A172 (cell line): ENCODE measurements around the gene PRODH2. TPM values are rescaled to one million over a fixed set of nuclear protein-coding genes. Genes with fewer than 3 reads are reported as not detected.
"Not testable (repeated sequence)": the region's sequence is repeated elsewhere in the genome, so short reads cannot be mapped to it uniquely, and the experiment has no call there.

Experiments used
- DNase-seq: peaks from one replicate; pipeline ENCODE4 v3.0.0-alpha.2; 2015; ENCODE audit warnings: low spot score
- total RNA-seq: library from RNA; depleted of rRNA; stranded (reverse); fragments of >200 nt; shearing (Covaris generic); gene quantifications from 2 replicates; pipeline ENCODE4 v1.2.3, GENCODE V29; 2014

Gene PRODH2
- total RNA-seq, 1 experiment from 2014 or later: not detected

DNA sequence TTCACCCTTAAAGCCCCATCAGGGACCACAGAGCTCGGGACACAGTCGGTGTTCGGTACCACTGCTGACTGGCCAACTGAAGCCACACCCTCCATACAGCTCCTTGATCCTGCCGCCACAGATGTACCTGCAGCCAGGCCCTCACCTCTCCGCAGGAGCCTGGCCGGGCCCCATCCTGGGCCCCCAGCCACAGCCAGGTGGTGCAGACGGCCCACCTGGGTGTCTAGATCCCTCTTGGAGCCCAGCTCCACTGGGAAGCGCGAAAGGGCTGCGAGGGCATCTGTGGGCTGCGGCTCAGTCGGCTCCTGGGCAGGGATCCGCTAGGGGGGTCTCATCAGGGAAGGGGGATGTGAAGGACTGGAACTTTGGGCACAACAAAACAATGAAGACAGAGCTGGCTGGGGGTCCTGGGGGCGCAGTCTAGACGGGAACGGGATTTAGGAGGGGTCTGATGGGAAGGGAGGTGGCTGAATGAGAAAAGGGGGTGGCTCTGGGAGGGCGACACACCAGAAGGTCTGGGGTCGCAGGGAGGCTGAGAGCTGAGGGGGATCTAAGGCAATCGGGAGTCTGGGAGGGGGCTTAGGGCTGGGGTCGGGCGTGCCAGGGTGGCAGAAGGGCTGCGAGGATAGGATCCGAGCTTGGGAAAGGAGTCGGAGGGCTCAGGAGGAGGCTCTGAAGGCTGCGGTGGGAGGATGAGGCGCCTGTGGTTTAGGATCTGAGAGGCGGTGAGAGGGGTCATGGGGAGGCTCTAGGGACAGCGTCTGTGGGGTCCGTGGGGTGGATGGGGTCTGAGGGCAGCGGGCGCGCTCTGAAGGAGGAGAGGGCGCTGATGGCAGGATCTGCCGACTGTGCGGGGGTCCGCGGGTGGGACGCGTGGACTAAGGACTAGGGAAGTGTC, 15.8 kb downstream of the PRODH2 start:
- DNase-seq: no peak

DNA sequence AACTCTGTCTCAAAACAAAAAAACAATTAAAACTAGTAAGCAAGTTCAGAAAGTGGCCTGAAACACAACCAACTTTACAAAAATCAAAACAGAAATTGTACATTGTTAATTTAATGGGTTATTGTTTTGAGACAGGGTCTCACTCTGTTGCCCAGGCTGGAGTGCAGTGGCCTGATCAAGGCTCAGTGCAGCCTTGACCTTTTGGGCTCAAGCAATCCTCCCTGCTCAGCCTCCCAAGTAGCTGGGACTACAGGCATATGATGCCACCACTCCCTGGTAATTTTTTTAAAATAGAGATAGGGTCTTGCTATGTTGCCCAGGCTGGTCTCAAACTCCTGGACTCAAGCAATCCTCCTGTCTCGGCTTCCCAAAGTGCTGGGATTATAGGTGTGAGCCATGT, 17.1 kb downstream of the PRODH2 start:
- not testable (repeated sequence) for DNase-seq

DNA sequence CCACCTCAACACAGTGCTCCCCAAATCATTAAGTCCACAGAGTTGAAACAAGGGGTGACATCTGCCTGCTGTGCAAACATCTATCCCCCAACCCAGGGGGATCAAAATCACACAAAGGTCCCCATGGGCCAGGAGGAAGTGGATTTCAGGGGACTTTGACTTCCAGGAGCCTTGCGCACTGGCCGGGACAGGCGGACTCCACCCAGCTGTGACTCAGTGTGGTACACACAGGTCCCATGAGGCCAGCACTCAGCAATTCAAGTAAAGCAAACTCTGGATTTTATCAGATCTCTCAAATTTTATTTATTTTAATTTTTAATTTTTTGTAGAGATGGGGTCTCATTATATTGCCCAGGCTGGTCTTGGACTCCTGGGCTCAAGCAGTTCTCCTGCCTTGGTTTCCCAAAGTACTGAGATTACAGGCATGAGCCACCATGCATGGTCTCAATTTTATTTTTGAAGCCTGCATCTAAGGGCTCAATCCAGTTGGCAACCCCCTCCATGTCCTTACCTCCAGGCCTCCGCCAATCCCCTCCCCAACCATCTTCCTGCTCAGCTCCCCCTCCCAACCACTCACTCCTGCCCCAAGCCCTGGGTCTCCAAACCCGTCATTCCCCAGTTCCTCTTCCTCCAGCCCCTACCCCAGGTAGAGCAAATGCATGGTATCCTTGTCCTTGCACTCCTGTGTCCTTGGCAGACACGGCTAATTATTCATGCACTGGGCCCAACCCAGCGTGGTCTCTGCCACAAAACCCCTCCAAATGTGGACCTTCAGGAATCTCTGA, 19.1 kb downstream of the PRODH2 start:
- DNase-seq: peak; percentile 24

DNA sequence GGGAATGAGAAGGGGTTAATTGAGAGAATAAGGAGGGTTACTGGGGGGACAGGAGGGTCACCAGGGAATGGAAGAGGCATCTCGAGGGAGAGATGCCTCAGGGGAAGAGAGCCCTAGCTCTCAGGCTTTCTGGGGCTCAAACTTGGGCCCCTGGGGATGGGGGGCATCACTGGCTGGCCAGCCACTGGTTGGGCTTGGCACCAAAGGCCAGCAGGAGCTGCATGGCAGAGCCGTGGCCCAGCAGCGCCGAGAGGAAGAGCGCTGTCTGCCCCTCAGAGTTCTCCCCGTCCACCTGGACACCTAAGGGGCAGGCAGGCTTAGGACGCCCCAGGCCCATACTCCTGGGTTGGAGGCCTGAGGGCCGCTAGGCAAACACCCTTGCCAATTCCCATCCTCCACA, 19.8 kb downstream of the PRODH2 start:
- DNase-seq: no peak

DNA sequence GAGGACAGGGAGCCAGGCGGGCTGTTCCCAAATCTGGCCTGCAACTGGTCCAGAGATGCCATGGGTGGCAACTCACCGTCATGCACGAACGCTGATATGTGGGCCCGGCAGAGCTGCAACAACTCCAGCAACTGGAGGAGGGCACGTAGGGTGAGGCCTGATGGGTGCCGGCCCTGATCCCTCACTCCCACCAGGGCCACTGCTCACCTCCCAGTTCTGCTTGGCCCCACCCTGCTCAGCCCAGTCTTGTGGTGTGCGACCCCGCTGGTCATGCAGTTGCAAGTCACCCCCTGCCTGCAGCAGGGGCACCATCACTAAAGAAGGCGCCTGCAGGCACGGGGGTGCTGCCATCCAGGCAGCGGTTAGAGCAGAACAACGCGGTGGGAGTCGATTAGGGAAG, 20.3 kb downstream of the PRODH2 start:
- DNase-seq: no peak

DNA sequence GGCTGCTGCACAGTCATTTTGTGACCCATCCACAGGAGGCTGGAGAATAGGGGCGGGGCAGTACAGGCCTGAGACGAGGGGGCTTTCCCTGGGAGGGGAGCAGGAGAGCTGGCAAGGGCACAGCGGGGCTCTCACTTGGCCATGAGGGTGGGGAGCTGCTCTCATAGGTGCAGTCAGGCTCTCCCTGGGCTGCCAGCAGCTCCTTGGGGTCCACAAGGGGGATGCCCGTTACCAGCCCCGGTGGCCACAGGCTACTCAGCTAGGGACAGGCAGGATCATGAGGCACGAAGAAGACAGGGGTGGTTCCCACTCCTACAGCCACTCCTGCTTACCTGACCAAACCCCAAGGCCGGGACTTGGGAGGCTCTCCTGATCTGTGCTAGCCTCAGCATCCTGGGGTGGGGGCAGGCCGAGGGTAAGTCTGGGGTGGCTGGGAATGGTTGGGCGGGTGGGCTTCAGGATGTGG, 20.8 kb downstream of the PRODH2 start:
- DNase-seq: no peak

DNA sequence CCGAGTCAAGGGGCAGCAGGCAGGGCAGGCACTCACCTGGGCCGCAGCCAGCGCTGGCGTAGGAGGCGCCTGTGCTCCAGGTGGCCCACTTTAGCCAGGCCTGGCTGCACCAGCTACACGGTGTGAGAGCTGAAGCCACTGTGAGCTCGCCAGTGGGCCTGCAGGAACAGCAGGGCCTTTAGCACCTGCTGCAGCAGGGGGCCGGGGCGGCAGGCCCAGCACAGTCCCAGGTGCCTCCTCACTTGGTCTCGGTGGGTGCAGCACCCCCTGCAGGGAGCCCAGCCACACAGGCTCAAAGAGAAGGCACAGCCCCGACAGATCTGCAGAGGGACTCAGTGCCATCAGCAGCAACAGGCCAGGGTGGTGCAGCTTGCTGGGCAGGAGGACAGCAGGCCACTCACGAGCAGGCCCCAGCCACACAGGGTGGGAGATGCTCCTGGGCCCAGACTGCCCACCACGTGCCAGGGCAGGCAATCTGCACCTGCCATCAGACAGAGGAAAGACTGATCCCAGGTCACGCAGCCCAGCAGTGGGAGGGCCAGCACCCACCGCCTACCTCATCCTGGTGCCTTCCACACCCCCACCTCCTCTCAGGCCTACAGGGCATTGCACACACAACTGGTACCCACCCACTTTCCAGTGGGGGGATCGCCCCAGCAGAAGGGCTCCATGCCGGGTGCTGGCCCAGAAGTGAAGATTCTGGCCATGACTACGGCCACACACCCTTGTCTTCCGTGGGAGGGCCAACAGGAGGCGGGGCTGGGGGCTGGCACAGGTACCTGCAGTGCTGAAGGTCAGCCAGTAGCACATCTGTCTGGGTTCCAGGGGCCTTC, 21.4 kb downstream of the PRODH2 start:
- DNase-seq: no peak

DNA sequence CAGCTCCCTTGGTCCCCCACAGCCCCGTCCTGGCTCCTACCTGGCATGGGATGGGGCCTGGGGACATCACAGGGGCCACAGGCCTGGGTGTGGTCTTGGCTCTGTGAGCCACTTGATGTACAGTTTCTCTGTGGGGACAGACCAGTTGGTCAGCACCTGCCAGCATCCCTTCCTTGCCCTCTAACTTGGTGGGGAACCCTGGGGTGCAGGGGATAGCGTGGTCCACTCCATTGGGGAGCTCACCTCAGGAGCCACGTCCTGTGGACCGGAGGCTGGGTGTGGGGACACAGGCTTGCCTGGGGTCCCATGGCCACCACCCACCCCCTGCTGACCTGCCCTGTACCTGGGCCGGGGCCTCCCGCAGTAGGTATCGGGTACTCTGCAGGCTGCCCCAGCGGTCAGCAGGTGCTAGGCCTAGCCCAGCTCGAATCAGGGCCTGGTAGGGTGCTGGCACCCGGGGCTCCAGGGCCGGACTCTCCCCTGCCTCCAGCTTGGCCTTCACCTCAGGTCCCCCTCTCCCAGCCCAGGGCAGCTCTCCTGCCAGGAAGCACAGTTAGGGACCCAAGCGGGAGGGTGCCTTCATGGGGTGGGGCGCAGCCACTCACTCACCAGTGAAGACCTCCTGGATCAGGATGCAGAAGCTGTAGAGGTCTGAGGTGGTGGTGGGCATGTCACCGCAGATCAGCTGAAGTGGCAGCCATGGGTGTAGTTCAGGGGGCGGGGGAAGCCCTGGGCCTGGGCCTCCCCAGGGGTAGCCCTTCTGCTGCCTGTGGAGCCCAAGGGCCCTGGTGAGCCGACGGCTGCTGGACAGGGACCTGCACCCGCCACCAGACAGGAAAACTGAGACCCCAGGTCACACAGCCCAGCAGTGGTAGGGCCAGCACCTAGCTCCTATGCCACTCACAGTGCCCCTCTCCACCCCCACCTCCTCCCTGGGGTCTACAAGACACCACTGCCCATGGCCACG, 22.4 kb downstream of the PRODH2 start:
- no peak for DNase-seq

DNA sequence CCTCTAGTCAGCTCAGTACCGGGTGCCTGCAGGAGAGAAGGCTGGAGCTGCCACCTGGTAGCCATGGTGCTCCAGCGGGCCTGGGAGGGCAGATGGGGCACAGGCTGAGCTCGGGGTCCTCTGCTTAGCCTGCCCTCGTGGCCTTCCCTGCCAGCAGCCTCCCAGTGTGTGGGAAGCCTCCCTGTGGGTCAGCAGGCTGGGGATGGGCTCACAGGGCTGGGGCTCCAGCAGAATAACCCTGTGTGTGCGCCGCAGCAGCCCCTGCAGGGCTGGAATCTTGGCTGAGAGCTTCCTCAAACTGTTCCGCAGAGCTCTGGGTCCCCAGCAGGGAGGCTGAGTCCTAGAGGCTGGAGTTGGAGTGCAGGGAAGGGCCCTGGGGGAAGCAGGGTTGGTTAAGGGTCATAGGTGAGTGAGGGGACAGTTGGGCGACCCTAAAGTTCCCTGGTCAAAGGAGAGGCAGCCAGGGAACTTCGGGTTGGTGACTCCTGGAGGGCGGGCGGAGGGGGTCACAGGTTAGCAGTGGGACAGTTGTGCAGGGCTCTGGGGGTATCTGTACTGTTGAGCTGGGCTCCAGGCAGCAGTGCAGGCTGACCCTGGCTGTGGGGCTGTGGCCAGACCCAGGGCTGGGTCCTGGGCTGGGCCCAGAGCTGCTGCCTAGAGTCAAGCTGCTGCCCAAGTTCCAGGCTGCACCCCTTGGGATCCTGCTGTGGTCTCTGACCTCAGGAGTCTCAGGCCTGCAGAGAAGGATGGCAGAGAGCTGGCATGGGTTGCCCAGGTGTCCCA, 23.3 kb downstream of the PRODH2 start:
- DNase-seq: no peak

DNA sequence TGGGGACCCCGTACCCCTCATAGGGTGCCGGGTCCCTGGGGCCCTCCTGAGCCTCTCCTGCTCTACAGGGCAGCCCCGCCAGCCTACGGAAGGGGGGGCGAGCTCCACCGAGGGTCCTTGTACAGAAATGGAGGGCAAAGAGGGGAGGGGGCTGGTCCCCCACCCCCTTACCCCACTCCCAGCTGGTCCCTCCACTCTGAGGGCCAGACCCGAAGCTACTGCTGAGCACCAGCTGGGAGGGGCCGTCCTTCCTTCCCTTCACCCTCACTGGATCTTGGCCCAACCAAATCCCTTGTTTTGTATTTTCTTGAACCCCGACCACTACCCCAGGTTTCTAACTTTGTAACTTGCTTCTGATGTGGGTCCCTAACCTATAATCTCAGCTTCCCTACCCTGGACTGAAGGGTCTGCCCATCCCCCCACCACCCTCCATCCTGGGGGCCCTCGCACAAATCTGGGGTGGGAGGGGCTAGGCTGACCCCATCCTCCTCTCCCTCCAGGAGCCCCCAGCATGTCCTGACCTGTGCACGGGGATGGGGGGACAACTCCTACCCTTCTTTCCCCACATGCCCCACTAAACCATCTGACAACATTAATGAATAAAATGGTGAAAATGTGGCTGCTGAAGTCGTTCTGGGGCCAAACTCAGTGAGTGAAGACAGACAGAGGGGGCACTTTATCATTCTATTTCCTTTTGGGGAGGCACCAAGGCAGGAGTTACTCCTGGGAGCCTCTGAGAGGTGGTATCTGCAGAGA, 24.3 kb downstream of the PRODH2 start:
- DNase-seq: no peak

DNA sequence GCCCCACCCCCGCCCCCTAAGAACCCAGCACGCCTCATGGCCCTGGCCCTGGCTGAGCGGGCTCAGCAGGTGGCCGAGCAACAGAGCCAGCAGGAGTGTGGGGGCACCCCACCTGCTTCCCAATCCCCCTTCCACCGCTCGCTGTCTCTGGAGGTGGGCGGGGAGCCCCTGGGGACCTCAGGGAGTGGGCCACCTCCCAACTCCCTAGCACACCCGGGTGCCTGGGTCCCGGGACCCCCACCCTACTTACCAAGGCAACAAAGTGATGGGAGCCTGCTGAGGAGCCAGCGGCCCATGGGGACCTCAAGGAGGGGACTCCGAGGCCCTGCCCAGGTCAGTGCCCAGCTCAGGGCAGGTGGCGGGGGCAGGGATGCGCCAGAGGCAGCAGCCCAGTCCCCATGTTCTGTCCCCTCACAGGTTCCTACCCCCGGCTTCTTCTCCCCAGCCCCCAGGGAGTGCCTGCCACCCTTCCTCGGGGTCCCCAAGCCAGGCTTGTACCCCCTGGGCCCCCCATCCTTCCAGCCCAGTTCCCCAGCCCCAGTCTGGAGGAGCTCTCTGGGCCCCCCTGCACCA, 25.3 kb downstream of the PRODH2 start:
- no peak for DNase-seq

DNA sequence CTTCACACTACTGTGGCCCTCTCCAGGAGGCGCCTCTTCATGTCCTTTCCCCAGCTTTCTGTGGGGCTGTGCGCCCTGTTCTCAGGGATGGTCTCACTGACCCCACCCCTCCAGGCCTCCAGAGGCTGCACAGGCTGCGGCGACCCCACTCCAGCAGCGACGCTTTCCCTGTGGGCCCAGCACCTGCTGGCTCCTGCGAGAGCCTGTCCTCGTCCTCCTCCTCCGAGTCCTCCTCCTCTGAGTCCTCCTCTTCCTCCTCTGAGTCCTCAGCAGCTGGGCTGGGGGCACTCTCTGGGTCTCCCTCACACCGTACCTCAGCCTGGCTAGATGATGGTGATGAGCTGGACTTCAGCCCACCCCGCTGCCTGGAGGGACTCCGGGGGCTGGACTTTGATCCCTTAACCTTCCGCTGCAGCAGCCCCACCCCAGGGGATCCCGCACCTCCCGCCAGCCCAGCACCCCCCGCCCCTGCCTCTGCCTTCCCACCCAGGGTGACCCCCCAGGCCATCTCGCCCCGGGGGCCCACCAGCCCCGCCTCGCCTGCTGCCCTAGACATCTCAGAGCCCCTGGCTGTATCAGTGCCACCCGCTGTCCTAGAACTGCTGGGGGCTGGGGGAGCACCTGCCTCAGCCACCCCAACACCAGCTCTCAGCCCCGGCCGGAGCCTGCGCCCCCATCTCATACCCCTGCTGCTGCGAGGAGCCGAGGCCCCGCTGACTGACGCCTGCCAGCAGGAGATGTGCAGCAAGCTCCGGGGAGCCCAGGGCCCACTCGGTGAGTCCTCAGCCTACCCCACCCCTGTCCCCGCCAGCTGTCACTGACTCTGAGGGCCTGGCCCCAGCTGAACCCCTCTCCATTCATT, 26.1 kb downstream of the PRODH2 start:
- no peak for DNase-seq

DNA sequence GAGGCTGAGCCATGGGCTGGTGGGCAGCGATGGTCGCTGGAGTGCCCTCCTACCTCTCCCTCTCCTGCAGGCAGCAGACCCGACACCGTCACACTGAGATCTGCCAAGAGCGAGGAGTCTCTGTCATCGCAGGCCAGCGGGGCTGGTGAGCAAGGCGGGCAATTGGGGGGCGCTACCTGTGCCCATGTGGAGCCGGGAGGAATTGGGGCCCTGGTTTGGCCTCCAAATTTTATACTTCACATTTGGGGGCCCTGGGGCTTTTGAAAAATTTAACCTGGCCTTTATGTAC, 27.4 kb downstream of the PRODH2 start:
- no peak for DNase-seq

DNA sequence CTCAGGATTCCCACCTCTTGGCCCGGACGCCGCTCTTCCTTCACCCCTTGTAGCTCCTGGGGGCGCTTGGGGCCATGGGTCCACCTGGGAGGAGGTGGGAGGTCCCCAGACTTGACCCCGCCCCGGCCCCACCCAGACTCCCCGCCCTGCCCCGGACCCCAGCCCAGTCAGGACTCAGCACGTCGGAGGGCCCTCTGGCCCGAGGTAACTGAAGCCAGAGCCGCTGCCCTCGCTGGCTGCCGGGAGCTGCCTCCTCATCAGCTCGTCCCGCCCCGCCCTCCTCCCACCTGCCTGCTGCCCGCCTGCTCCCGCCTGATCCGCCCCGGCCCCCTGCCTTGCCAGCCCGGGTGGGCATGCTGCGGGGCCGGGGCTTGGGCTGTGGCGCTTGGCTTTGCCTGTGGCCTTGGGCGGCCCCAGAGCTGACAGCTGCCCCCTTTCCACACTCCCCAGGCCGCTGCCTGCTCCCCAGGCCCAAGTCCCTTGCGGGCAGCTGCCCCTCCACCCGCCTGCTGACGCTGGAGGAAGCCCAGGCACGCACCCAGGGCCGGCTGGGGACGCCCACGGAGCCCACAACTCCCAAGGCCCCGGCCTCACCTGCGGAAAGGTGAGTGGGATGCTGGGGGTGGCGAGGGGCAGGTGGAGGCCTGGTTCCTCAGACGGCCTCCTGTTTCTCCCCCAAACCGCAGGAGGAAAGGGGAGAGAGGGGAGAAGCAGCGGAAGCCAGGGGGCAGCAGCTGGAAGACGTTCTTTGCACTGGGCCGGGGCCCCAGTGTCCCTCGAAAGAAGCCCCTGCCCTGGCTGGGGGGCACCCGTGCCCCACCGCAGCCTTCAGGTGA, 27.9 kb downstream of the PRODH2 start:
- DNase-seq: no peak

DNA sequence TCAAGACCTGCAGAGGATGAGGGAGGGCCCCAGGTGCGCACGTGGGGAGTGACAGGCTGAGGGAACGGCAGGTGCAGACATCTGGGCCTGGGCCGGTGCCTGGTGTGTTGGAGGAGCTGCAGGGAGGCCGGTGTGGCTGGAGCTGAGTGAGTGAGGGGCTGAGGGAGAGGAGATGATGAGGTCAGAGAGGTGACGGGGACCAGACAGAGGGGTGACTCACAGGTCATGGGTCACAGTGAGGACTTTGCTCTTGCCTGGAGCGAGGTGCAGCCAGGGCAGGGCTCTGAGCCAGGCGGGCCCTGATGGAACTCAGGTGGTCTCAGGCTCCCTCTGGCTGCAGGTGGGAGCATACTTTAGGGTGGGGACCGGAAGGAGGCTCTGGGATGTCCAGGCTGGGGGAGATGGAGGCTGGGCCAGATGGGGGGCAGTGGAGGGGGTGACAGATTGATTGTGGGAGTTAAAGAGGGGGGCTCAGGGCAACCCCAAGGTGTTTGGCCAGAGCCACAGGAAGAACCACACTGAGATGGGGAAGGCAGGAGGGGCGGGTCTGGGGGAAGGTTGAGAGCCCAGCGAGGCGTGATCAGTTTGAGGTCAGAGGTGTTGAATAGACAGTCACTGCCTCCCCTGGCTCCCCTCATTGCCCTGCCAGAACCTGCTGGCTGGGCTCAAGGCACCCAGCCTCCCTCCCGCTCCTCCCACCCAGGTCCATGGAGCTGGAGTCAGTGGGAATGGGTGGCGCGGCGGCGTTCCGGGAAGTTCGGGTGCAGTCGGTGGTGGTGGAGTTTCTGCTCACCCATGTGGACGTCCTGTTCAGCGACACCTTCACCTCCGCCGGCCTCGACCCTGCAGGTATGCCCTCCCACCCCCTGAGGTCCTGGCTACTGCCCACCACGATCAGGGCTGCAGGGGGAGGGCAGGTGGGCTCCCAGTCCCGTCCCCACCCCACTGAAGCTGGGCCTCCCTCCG, 28.9 kb downstream of the PRODH2 start:
- DNase-seq: no peak

DNA sequence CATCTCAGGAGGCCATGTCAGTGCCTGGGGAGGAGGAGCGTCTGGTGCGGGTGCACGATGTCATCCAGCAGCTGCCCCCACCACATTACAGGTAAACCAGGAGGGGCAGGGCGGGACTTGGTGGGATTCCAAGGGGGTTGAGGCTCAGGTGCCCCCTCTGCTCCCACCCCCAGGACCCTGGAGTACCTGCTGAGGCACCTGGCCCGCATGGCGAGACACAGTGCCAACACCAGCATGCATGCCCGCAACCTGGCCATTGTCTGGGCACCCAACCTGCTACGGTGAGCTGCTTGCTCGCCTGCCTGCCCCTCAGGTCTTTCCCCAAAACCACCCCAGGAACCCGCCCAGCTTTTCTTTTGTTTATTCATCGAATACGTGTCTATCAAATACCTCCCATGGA, 30.1 kb downstream of the PRODH2 start:
- DNase-seq: no peak
